GM12874 (cell line): ENCODE measurements around the gene CHST14.

ENCODE experiments used
- TF ChIP-seq, protein P1 (sequence below): IDR thresholded peaks from 2 replicates; pipeline ENCODE4 v1.5.1; 2011; ENCODE audit warnings: low read depth, mild to moderate bottlenecking, control low read depth, low read length, moderate library complexity; ENCODE audit not compliant: insufficient read depth

The CHST14 gene

DNA sequence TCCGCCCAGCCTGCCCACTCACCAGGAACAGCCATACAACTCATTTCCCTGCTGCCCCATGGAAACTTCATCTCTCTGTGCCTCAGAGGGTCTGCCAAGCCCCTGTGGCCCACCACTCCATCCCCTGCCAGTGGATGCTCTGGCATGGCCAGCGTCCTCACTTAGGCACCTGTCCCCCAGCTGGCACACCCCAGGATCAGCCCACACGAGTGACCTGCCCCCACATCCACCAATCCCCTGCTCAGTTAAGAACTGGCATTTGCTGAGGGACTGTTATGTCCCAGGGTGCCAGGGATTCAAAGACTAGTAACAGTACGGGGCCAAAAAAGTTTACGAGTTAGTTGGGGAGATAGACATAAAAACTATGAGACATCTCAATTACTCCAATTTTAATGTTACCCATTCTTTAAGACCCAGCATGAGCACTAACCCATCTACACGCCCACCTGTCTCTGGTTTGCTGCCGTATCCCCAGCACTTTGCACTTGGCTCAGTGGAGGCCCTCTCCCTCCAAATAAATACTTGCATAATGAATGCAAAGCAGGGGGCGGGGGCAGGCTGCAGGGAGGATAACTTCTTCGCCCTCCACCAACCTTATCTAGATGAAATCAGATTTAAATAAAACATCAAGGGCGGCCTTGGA is 41.6 kb upstream of the CHST14 start:
- TF ChIP-seq, protein P1, sequence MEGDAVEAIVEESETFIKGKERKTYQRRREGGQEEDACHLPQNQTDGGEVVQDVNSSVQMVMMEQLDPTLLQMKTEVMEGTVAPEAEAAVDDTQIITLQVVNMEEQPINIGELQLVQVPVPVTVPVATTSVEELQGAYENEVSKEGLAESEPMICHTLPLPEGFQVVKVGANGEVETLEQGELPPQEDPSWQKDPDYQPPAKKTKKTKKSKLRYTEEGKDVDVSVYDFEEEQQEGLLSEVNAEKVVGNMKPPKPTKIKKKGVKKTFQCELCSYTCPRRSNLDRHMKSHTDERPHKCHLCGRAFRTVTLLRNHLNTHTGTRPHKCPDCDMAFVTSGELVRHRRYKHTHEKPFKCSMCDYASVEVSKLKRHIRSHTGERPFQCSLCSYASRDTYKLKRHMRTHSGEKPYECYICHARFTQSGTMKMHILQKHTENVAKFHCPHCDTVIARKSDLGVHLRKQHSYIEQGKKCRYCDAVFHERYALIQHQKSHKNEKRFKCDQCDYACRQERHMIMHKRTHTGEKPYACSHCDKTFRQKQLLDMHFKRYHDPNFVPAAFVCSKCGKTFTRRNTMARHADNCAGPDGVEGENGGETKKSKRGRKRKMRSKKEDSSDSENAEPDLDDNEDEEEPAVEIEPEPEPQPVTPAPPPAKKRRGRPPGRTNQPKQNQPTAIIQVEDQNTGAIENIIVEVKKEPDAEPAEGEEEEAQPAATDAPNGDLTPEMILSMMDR: no peak

DNA sequence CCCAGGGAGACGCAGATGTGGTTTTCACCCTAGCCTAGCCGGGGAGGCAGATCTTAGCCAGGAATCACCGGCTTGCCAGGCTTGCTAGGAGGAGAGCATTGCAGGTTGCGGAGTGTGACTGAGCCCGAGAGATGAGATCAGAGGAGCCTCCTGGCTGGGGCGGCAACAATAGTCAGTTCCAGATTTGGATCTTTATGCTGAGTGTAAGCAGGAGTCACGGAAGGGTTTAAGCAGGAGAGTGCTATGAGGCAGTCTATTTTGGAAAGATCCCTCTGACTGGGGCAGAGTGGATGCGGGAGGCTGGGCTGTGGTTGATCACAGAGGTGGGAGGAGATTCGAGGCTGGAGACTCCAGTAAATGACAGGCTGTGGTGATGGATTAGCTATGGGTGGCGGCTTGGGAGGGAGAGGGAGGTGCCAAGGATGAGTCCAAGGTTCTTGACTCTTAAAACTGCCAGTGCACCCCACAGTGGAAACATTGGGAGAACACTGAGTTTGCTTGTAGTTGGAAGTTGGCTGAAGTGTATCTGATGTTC is 40.4 kb upstream of the CHST14 start:
- TF ChIP-seq, protein P1: no peak

DNA sequence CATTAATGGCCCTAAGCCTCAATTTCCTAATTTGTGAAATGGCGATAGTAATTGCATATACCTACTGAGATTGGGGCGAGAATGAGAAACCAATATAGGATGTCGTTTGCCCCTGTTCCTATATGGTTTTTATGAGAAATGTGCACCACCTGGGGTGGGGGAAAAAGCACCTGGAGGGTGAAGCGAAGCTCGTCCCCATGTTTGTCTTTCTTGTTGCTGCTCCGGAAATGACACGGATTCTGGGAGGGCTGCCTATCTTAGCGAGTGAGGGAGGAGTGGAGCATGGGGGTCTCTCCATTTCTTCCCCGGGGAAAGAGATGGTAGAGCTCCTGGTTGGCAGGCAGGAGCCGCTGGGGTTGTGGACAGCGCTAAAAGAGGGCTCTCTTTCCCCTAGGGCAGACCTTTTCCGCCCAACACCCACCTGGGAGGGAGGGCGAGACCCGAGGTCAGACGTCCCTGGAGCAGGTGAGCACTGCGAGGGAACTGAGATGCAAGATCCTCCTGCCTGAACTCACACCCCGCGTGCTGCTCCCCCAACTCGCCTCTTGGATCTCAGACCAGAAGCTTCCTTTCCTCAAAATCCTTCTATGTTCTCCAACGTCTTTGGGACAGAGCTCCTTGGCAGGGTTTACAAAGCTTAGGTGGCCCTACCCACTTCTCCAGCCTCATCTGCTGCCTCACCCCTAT is 35.6 kb upstream of the CHST14 start:
- TF ChIP-seq, protein P1: no peak

DNA sequence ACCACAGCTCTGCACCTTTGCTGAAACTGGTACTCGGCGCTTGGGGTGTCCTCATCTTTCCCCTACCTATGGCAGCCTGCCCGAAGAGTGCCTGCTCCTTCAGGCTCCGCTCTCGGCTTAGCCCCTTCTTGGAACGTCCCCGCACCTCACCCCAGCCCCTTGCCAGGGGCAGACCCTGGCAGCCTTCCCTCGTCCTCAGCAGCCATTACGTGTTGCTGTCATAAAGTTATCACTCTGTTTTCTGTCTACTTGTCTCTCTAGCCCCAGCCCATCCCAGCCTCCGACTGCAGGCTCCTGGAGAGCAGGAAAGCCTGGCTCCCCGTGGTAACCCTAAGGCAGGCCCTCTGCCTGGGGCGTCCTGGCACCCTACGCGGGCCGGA is 35.1 kb upstream of the CHST14 start:
- TF ChIP-seq, protein P1: no peak

DNA sequence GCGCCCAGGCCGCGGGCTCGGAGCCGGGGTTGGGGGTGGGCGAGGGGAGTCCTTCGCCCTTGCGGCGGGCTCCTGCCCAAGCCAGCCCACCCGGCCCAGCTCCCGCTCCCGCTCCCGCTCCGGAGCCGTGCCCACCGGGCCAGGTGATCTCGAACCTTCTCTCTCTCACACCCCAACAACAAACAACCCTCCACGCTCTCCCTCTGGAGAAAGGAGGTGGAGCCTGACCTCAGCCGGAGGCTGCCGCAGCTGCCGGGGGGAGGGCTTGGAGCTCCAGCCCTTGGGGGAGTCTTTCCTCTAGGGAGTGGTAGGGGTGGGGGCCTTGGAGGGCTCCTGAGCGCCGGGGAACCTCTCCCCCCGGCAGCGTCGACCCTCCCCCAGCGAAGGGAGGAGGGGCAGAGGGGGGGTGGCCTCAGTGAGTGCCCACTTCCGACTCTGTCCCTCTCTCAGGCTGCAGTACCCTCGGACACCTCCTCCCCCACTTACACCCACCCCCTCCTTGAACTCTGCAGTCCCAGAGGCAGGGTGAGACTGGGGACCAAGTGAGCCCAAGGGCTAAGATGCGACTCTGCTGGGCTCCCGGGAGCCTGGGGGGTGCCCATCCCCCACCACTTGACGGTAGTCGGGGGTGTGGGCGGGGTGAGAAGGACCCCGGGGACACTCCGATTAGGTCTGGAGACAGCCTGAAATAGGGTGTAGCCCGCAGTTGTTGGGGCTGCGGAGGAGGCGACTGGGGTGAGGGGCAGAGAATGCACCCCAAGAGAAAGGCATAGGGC is 34.5 kb upstream of the CHST14 start:
- TF ChIP-seq, protein P1: no peak

DNA sequence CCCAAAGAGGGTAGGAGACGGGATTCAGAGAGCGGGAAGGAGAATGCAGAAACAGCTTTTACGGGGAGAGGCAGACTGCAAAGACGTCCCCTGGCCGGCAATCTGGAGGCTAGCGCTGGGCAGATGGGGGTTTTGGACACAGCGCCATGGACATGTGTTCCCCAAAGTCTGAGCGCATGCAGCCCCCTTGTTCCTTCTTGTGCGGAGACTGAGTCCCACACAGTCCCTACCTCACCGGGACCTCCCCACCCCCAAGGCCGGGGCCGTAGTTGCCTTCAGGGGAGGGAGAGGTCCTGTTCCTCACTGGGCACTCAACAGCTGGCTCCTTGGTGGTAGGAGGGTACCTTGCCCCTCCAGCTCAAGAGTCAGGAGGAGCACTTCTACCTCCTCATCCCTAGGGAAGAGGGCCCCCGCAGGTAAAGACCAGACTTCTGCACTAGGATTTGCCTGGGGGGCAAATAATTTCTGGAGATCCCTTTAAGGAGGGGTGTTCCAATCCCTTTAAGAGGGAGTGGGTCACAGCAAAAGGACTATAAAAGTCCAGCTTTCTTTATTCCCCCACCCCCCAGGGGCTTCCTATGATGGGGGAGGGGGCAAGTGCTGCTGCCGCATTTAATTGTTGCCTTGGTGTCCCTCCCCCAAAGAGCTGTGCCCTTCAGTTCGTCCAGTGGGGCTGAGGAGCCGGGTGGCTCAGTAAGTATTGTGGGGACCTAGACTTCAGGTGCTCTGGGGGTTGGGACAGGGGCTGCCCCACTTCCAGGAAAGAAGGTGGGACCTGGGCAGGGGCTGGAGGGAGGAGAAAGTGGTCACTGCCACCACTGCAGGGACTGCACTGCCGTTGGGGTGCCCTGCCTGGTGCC is 33.7 kb upstream of the CHST14 start:
- TF ChIP-seq, protein P1: no peak
